Cortex of kidney (tissue), 1 donor: Measurements from ENCODE around the gene MT1M.
"Not testable (repeated sequence)": the region's sequence is repeated elsewhere in the genome, so short reads cannot be mapped to it uniquely, and the experiment has no call there.

Experiments
- DNase-seq: peaks from one replicate; lab custom pipeline; 2025; lab: John Stamatoyannopoulos, UW

Gene MT1M

GRCh38 chr16:56608876-56609462, 23.5 kb upstream of the MT1M start:
- DNase-seq: no peak

- DNase-seq: no peak
Measured at GRCh38 chr16:56609463-56609921, 23.0 kb upstream of the MT1M start.

GRCh38 chr16:56610017-56610608, 22.3 kb upstream of the MT1M start:
- no peak for DNase-seq

GRCh38 chr16:56610609-56611111, 21.8 kb upstream of the MT1M start:
- no peak for DNase-seq

- no peak for DNase-seq
Measured at GRCh38 chr16:56611281-56611833, 21.1 kb upstream of the MT1M start.

- no peak for DNase-seq
Measured at GRCh38 chr16:56613706-56614105, 18.8 kb upstream of the MT1M start.

DNA sequence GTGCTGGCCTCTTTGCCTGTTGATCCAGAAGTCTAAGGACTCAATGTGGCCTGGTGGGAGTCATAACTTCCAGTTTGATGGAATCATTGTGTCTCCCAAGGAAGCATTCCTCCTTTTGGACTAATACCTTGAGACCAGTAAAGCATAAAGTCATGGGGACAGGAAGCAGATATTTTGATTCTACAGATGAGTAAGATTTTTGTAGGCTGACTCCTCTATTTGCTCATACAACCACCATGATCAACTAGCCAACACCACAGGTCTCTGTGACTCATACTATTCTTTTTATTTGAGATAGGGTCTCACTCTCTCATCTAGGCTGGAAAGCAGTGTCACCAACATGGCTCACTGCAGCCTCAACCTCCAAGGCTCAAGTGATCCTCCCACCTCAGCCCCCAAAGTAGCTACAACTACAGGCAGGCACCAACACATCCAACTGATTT, 17.9 kb upstream of the MT1M start:
- DNase-seq: no peak

- DNase-seq: no peak
Measured at GRCh38 chr16:56615353-56615752, 17.1 kb upstream of the MT1M start.

DNA sequence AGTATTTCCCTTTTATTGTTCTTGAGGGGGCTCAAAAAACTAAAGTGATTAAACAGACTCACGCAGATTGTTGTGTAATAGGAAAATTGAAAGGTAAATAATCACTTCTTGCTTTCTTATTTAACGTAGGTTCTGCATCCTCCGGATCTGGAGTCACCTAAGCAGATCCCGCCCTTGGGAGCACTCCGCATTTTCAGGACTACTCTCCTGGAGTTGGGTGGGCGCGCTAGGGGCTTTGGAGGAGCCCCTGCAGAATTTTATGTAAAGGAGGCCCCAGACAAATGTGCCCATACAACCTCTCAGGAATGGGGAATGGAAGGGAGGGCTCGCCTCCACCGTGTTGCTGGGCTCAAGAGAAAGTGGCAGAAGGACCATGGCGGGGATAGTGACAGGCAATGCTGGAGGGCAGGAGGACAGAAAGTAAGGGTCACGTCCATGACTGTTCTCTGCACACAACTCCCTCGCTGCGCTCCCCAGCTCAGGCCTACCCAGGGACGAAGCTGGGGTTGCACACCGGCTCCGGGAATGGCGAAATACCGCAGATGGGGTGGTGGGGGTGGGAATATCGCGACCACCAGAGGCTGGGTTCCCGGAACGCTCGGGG, 15.7 kb upstream of the MT1M start:
- no peak for DNase-seq

GRCh38 chr16:56617212-56618085, 15.0 kb upstream of the MT1M start:
- no peak for DNase-seq

GRCh38 chr16:56618138-56618537, 14.3 kb upstream of the MT1M start:
- no peak for DNase-seq

- no peak for DNase-seq
Measured at GRCh38 chr16:56620339-56620897, 12.0 kb upstream of the MT1M start.

DNA sequence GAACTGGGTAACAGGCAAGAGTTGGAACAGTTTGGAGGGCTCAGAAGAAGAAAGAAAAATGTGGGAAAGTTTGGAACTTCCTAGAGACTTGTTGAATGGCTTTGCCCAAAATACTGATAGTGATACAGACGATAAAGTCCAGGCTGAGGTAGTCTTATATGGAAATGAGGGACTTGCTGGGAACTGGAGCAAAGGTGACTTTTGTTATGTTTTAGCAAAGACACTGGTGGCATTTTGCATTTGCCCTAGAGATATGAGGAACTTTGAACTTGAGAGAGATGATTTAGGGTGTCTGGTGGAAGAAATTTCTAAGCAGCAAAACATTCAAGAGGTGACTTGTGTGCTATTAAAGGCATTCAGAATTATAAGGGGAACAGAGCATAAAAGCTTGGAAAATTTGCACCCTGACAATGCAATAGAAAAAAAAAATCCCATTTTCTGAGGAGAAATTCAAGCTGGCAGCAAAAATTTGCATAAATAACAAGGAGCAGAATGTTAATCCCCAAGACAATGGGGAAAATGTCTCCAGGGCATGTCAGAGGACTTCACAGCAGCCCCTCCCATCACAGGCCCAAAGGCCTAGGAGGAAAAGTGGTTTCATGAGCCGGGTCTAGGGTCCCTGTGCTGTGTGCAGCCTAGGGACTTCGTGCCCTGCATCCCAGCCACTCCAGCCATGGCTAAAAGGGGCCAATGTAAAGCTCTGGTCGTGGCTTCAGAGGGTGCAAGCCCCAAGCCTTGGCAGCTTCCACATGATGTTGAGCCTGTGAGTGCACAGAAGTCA, 10.6 kb upstream of the MT1M start:
- DNase-seq: not testable (repeated sequence)

DNA sequence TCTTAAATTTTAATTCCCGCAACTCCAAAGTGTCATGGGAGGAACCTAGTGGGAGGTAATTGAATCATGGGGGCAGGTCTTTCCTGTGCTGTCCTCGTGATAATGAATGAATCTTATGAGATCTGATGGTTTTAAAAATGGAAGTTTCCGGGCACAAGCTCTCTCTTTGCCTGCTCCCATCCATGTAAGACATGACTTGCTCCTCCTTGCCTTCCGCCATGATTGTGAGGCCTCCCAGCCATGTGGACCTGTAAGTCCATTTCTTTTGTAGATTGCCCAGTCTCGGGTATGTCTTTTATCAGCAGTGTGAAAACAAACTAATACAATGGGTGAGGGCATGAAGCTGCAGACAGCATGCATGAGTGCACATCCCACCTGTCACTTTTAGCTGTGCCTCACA, 9.3 kb upstream of the MT1M start:
- DNase-seq: not testable (repeated sequence)

DNA sequence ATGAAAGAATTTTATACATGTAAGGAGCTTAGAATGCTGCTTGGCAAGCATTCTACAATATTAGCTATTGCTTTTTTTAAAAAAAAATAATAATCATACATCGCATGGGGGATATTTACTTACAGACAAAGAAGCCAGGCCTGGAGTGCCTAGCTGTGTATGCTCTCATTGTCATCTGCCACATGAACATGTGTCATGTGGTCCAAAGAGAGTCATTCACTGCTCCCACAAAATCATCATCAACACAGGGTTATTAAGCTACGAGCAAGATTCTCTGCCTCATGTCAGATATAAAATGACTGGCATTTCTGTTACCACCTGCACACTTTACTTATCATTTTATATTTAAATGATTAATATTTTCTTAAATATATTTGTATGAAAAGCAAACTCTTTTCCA, 8.8 kb upstream of the MT1M start:
- DNase-seq: no peak

DNA sequence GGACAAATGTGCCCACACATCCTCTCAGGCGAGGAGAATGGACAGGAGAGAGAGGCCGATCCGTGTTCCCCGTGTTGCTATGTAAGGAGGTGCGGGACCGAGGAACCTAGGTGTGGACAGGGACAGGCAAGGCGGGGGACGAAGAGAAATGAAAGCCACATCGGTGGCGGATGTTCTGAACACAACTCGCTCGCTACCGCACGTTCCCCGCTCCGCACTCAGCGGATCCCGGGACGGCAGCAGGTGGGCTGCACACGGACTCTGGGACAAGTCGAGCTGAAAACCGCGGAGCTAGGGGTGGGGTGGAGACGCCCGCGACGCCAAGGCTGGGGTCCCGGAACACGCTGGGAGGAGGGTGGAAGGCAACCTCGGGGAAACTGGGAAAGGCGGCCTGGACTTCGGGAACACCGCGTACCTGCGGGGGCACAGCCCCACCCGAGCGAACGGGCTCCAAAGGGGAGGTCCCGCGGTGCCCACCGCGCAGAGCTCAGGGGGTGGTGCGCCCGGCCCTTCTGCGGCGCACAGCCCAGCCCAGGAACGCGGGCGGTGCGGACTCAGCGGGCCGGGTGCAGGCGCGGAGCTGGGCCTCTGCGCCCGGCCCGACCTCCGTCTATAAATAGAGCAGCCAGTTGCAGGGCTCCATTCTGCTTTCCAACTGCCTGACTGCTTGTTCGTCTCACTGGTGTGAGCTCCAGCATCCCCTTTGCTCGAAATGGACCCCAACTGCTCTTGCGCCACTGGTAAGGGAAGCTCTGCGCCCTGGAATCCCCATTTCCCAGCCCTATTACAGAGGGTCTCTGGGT, 7.1 kb upstream of the MT1M start, which contains the start of gene MT1E:
MT1E (plus strand) TSS at position 642 of the 803 bp plus-strand sequence; CDS start at position 713, 71 bp downstream.
- peak; percentile 44 for DNase-seq

DNA sequence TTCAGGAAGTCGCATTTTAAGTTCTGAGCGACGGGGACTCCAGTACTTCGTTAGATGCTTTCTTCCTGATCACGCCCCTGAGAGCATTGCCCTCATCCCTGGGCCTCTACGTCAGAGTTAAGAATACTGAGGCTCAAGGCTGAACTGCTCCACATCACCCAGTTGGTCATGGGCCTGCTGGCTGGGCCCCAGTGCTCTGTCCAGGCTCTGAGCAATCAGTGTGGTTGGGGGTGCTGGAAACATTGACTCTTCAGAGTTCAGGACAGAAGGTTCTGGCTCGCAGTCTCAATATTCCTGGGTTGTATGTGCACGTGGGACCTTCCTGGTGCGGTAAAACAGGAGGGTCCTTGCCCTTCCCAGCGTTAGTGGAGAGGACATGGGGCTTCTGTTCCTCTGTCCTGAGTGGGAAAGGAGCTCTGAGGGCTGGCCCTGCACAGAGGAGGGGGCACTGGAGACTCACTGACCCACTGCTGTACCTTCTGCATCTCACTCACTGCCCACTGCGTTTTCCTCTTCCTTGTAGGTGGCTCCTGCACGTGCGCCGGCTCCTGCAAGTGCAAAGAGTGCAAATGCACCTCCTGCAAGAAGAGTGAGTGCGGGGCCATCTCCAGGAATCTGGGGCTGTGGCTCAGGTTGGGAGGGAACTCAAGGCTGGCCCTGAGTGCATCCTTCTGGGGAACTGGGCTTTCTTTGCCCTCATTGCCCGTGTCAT, 6.4 kb upstream of the MT1M start:
- no peak for DNase-seq

- DNase-seq: no peak
Measured at GRCh38 chr16:56626685-56627084, 5.8 kb upstream of the MT1M start.
